Psoas muscle (tissue), 8 donors: ENCODE results near the gene SSB. TPM values are rescaled to one million over a fixed set of nuclear protein-coding genes. Genes with fewer than 3 reads are reported as not detected.

ENCODE experiments used
- ATAC-seq, 4 donors: fragments of 200-7000 bp; cut with Tn5 transposase; one replicate each; pipeline ENCODE4 v1.9.1; 2020; ENCODE audit warnings: moderate library complexity in 3 of 4, mild to moderate bottlenecking in 2 of 4
- DNase-seq, 2 donors: peaks; one replicate each; pipeline ENCODE4 v3.0.0-alpha.2; 2020
- H3K27ac ChIP-seq: fragments of 200-600 bp; one replicate; pipeline ENCODE4 v1.8.0; 2022
- H3K27me3 ChIP-seq, 3 donors: fragments of 200-600 bp in 1 of 3; one replicate each; pipeline versions ENCODE4 v1.6.1 to v1.8.0; 2013 to 2022; ENCODE audit warnings: low read length in 2 of 3, mild to moderate bottlenecking in 2 of 3, moderate library complexity in 1 of 3; ENCODE audit not compliant: insufficient read depth in 3 of 3
- H3K36me3 ChIP-seq, 2 donors: fragments of 200-600 bp in 1 of 2; one replicate each; pipeline versions ENCODE4 v1.6.1 to v1.8.0; 2013 to 2022; ENCODE audit warnings: low read depth in 1 of 2, mild to moderate bottlenecking in 1 of 2, moderate library complexity in 1 of 2; ENCODE audit not compliant: insufficient read depth in 1 of 2
- H3K4me1 ChIP-seq: fragments of 200-600 bp; one replicate; pipeline ENCODE4 v1.8.0; 2022
- H3K4me3 ChIP-seq: fragments of 200-600 bp; one replicate; pipeline ENCODE4 v1.8.0; 2022; ENCODE audit warnings: mild to moderate bottlenecking
- H3K9me3 ChIP-seq: fragments of 200-600 bp; one replicate; pipeline ENCODE4 v1.8.0; 2022
- WGBS, 3 donors: extraction: QIAGEN DNeasy Blood & Tissue Kit; methylation state at CpG; one replicate each; pipeline versions ENCODE4 v1.1.6 to v1.1.7; 2013; 5-methylcytosine and 5-hydroxymethylcytosine counted together
- intact Hi-C, 2 donors: fragments of 100-400 bp; cut with DNase I; formaldehyde crosslinking; loops; one replicate each; pipeline versions ENCODE4 v1.11.0 to v1.14.2; 2022
- polyA plus RNA-seq, 3 donors: library from polyadenylated mRNA; stranded (reverse); fragments of 200-250 nt; gene quantifications; one replicate each; pipeline ENCODE4 v1.2.3, GENCODE V29; 2013
- total RNA-seq, 4 donors: library from RNA; stranded (reverse); fragmentation: NEBNext Ultra II Directional in 2 of 4; extraction: Animal tissue kit (Norgen Biotek cat#: 25700) in 2 of 4; gene quantifications; one replicate each; pipeline versions ENCODE4 v1.2.1 to v1.2.4, GENCODE V29; 2021 to 2023
- TF ChIP-seq, protein P1 (sequence below): fragments of 200-600 bp; IDR thresholded peaks from one replicate; pipeline ENCODE4 v1.8.0; 2022; ENCODE audit warnings: antibody characterized with exemption
- donor health status: healthy with polysubstance abuse.
- donor health status: DM: no; HTN: no; CAD: no; lungs with moderate emphysema.
- donor health status: Bipolar disorder and iron deficiency.
- donor health status: healthy.
- donor health status: DM: yes; HTN: yes; CAD: no.
- donor health status: DM: no; HTN: no; CAD: no.
- donor health status: DM: no; HTN: no; CAD: no.
- donor health status: DM: yes; HTN: yes; CAD: no.

SSB gene
- total and polyA plus RNA-seq, 7 donors, result 37.9 to 120 (median 56.7) TPM

DNA sequence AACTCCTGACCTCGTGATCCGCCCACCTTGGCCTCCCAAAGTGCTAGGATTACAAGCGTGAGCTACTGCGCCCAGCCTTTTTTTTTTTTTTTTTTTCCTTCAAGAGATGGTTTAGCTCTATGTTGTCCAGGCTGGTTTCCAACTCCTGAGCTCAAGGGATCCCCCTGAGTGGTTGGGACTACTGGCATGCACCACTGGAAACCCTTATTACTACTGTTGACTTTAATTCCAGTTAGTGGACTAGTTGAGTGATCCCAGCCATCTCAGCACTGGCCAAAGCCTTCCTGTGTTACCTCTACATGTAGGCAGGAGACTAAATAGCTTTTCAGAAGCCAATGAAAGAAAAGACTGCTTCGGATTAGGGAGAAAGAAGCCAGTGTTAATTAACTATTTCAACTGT lies 8.1 kb upstream of the SSB start:
- no peaks in the 10 kb centered on the region for H3K27me3 ChIP-seq
- TF ChIP-seq, protein P1, sequence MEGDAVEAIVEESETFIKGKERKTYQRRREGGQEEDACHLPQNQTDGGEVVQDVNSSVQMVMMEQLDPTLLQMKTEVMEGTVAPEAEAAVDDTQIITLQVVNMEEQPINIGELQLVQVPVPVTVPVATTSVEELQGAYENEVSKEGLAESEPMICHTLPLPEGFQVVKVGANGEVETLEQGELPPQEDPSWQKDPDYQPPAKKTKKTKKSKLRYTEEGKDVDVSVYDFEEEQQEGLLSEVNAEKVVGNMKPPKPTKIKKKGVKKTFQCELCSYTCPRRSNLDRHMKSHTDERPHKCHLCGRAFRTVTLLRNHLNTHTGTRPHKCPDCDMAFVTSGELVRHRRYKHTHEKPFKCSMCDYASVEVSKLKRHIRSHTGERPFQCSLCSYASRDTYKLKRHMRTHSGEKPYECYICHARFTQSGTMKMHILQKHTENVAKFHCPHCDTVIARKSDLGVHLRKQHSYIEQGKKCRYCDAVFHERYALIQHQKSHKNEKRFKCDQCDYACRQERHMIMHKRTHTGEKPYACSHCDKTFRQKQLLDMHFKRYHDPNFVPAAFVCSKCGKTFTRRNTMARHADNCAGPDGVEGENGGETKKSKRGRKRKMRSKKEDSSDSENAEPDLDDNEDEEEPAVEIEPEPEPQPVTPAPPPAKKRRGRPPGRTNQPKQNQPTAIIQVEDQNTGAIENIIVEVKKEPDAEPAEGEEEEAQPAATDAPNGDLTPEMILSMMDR, result no peak
- no peaks in the 10 kb centered on the region for H3K9me3 ChIP-seq
- ATAC-seq, result no peak
- H3K27ac ChIP-seq, result no peak overlapping the region
- H3K4me1 ChIP-seq, result no peaks in the 10 kb centered on the region
- 85 to 91% (median 87%) methylated on average over 5 of the region's 5 CpGs for WGBS, 3 donors
- H3K36me3 ChIP-seq, result no peaks in the 10 kb centered on the region
- intact Hi-C loops, result loop anchor here (10.0 kb wide), 2 partner anchors 186 to 316 kb away; partner anchors contain the start of gene BBS5 (in 1 of the 2)
- no peak for DNase-seq
- H3K4me3 ChIP-seq, result no peak overlapping the region

DNA sequence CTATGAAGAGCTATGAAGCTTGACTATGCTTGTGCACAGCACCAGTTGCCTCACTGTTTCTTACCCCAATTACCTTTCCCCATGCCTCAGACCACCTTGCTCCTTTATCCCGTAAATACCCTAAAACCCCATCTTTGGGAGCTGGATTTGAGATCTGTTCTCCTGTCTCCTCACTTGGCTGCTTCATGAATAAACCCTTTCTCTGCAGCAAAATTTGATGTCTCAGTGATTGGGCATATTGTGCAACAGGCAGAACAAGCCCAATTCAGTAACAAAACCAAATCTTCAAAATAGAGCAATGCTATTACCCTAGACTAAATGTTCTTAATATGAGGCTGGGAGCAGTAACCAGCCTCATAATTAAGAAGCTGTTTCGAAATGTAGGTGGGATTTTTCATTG lies 3.5 kb upstream of the SSB start:
- TF ChIP-seq, protein P1, result no peak
- Histone ChIP-seq H3K9me3 (no peaks in the 10 kb centered on the region), H3K4me1 (peaks cover 6% of the 10 kb centered on the region), H3K27ac (no peak overlapping the region), H3K4me3 (no peak overlapping the region), H3K27me3 (no peaks in the 10 kb centered on the region), H3K36me3 (no peaks in the 10 kb centered on the region)
- 70 to 93% (median 91%) methylated on average over 2 of the region's 2 CpGs for WGBS, 3 donors
- intact Hi-C loops, result loop anchor here (10.0 kb wide), 2 partner anchors 190 to 320 kb away; partner anchors contain the start of gene BBS5 (in 1 of the 2)
- ATAC-seq, result no peak
- DNase-seq, result no peak

DNA sequence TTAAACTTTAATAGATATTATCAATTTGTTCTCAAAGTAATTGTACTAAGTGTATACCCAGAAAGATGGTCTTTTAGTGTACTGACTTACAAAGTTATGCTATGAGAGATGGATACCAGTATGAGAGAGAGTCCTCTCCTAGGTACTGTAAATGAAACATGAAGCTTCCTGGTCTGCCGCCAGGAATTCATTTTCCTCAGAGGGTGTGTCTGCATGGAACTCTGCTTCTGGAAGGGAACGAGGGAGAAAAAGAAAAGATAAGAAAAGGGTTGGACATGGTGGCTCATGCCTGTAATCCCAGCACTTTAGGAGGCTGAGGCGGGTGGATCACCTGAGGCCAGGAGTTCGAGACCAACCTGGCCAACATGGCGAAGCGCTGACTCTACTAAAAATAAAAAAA lies 2.2 kb upstream of the SSB start:
- intact Hi-C loops, result loop anchor here (10.0 kb wide), 2 partner anchors 192 to 322 kb away; partner anchors contain the start of gene BBS5 (in 1 of the 2)

DNA sequence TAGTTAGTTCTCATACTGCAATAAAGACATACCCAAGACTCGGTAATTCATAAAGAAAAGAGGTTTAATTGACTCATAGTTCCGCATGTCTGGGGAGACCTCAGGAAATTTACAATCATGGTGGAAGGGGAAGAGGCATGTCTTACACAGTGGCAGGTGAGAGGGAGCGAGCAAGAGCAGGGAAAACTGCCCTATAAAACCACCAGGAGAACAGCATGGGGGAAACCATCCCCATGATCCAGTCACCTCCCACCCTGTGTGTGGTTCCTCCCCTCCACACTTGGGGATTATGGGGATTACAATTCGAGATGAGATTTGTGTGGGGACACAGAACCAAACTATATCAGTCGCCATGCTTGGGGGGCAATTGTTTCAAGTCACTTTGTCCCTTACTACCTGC lies 1.1 kb upstream of the SSB start:
- Histone ChIP-seq H3K4me3 (no peak overlapping the region), H3K9me3 (no peaks in the 10 kb centered on the region), H3K27me3 (no peaks in the 10 kb centered on the region), H3K27ac (no peak overlapping the region), H3K4me1 (peaks cover 18% of the 10 kb centered on the region), H3K36me3 (peaks cover 0 to 21% of the 10 kb centered on the region in 2 donors)
- TF ChIP-seq, protein P1, result no peak
- DNase-seq (no peak), ATAC-seq (no peak)
- WGBS, 3 donors, result 87 to 95% (median 88%) methylated on average over 5 of the region's 5 CpGs
- intact Hi-C loops, result loop anchor here (10.0 kb wide), 2 partner anchors 193 to 323 kb away; partner anchors contain the start of gene BBS5 (in 1 of the 2)

More for the DNA sequence above, 2.2 kb upstream of the SSB start:
- Histone ChIP-seq H3K27ac (no peak overlapping the region), H3K27me3 (no peaks in the 10 kb centered on the region), H3K4me1 (peaks cover 18% of the 10 kb centered on the region), H3K36me3 (peaks cover 0 to 9% of the 10 kb centered on the region in 2 donors), H3K9me3 (no peaks in the 10 kb centered on the region), H3K4me3 (no peak overlapping the region)
- DNase-seq (no peak), ATAC-seq (no peak)
- WGBS, 3 donors, result 73 to 76% (median 74%) methylated on average over 6 of the region's 6 CpGs
- TF ChIP-seq, protein P1, result no peak

DNA sequence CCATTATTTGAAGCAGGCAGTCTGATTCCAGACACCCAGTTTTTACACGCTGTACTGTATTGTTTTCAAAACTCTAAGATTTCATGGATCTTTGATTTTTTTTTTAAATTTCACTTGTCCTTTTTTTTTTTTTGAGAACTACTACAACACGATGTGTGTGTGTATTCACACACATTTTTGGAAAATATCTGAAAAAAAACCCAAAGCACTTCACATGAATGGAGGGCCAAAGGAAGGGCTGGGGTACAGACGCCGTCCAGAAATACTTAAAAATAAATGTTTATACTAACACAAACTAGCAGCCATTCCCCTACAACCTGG lies 314 bp upstream of the SSB start:
- TF ChIP-seq, protein P1, result no peak
- ATAC-seq (peak in 1 of 4 donors; percentile 19), DNase-seq (no peak)
- 6 to 12% (median 8%) methylated on average over 4 of the region's 4 CpGs for WGBS, 3 donors
- Histone ChIP-seq H3K4me1 (peaks cover 18% of the 10 kb centered on the region), H3K4me3 (peak overlapping the region; percentile 88), H3K9me3 (no peaks in the 10 kb centered on the region), H3K27ac (peak overlapping the region; percentile 83), H3K27me3 (no peaks in the 10 kb centered on the region), H3K36me3 (peaks cover 0 to 28% of the 10 kb centered on the region in 2 donors)
- intact Hi-C loops, result loop anchor here (10.0 kb wide), 2 partner anchors 194 to 324 kb away; partner anchors contain the start of gene BBS5 (in 1 of the 2)
